Esophagus mucosa (tissue), 1 donor: ENCODE data around the gene BID. TPM values are rescaled to one million over a fixed set of nuclear protein-coding genes. Genes with fewer than 3 reads are reported as not detected.

Experiments used
- ATAC-seq: fragments of 200-7000 bp; cut with Tn5 transposase; one replicate; pipeline ENCODE4 v1.9.1; 2020
- total RNA-seq: library from RNA; stranded (reverse); gene quantifications from one replicate; pipeline ENCODE4 v1.2.4, GENCODE V29; 2023
- donor health status: DM: yes; HTN: yes; CAD: no.

Gene BID
- total RNA-seq, 1 donor from 2014 or later: 12.3 TPM

GRCh38 chr22:17732251-17732854, 41.9 kb downstream of the BID start:
- ATAC-seq: no peak

GRCh38 chr22:17729561-17729960, 44.7 kb downstream of the BID start:
- no peak for ATAC-seq

- no peak for ATAC-seq
Observed at GRCh38 chr22:17728786-17729185, 45.5 kb downstream of the BID start.

- no peak for ATAC-seq
Observed at GRCh38 chr22:17726928-17727897, 47.1 kb downstream of the BID start.

- ATAC-seq: no peak
Observed at GRCh38 chr22:17726006-17726927, 48.0 kb downstream of the BID start.

GRCh38 chr22:17725500-17725796, 48.8 kb downstream of the BID start:
- ATAC-seq: no peak

GRCh38 chr22:17724678-17725499, 49.4 kb downstream of the BID start:
- ATAC-seq: no peak

- ATAC-seq: no peak
Observed at GRCh38 chr22:17724241-17724640, 50.0 kb downstream of the BID start.

- ATAC-seq: no peak
Observed at GRCh38 chr22:17719911-17720310, 54.4 kb downstream of the BID start.

GRCh38 chr22:17717708-17718107, 56.6 kb downstream of the BID start:
- no peak for ATAC-seq

- ATAC-seq: no peak
Observed at GRCh38 chr22:17716529-17716928, 57.7 kb downstream of the BID start.

GRCh38 chr22:17712441-17712840, 61.8 kb downstream of the BID start:
- ATAC-seq: peak; percentile 36

GRCh38 chr22:17710023-17710422, 64.2 kb downstream of the BID start:
- no peak for ATAC-seq

- no peak for ATAC-seq
Observed at GRCh38 chr22:17707526-17707925, 66.7 kb downstream of the BID start.

- ATAC-seq: no peak
Observed at GRCh38 chr22:17706947-17707346, 67.3 kb downstream of the BID start.

GRCh38 chr22:17705951-17706900, 68.0 kb downstream of the BID start:
- ATAC-seq: peak; percentile 98

- no peak for ATAC-seq
Observed at GRCh38 chr22:17705546-17705945, 68.7 kb downstream of the BID start.

- no peak for ATAC-seq
Observed at GRCh38 chr22:17703811-17704210, 70.5 kb downstream of the BID start.

GRCh38 chr22:17700778-17701177, 73.5 kb downstream of the BID start:
- no peak for ATAC-seq

GRCh38 chr22:17699696-17700340, 74.5 kb downstream of the BID start:
- no peak for ATAC-seq
